Activated CD4-positive, alpha-beta T cell treated with anti-CD3 and anti-CD28 coated beads, Interleukin-2, Interleukin-6, amounts not matched to agents 100 ng/mL and 50 ng/mL, durations not matched to agents 16 hours and 8 hours (primary cell): ENCODE measurements around the gene TRAIP.
A peak's percentile ranks its signal among the peaks of the same experiment; 100 is the strongest.
"Not testable (repeated sequence)": the region's sequence is repeated elsewhere in the genome, so short reads cannot be mapped to it uniquely, and the experiment has no call there.

Experiments used
- DNase-seq: peaks from one replicate; pipeline ENCODE4 v3.0.0-alpha.2; 2020

The TRAIP gene

GRCh38 chr3:49872801-49873281, 16.5 kb upstream of the TRAIP start:
- DNase-seq: peak; percentile 37

GRCh38 chr3:49871531-49872153, 15.3 kb upstream of the TRAIP start:
- DNase-seq: no peak

GRCh38 chr3:49869525-49870126, 13.3 kb upstream of the TRAIP start, which contains the start of gene CAMKV:
TSS of gene CAMKV (minus strand) at chr3:49869906. CDS start at chr3:49862388, 7,518 bp downstream.
- peak; percentile 29 for DNase-seq

DNA sequence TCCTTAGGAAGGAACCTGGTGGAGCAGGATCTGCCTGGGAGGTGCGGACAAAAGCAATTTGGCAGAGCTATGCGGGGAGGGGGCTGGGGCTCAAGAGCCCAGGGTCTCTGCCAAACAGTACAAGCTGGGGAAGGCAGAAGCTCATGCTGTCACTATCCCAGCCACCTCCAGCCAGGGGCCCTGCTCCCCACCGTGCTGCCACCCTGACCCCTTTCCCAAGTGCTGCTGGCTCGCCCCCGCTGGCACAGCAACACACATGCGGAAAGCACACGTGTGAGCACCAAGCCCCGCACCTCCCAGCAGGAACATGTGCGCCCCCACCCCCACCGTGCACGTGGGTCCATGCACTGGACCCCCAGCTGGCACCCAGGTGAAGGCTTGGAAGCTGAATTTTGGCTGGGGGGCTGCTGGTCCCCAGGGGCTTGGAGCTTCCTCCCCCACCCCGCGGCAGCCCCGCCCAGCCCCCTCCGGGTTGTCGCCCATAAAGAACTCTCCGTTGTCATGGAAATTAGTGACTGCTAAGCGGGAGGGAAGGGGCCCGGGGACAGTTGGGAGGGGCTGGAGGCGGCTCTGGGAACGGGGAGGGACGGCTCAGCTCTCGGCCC, 12.6 kb upstream of the TRAIP start:
- no peak for DNase-seq

GRCh38 chr3:49867871-49868321, 11.5 kb upstream of the TRAIP start:
- peak; percentile 17 for DNase-seq

GRCh38 chr3:49867400-49867799, 11.0 kb upstream of the TRAIP start:
- DNase-seq: no peak

DNA sequence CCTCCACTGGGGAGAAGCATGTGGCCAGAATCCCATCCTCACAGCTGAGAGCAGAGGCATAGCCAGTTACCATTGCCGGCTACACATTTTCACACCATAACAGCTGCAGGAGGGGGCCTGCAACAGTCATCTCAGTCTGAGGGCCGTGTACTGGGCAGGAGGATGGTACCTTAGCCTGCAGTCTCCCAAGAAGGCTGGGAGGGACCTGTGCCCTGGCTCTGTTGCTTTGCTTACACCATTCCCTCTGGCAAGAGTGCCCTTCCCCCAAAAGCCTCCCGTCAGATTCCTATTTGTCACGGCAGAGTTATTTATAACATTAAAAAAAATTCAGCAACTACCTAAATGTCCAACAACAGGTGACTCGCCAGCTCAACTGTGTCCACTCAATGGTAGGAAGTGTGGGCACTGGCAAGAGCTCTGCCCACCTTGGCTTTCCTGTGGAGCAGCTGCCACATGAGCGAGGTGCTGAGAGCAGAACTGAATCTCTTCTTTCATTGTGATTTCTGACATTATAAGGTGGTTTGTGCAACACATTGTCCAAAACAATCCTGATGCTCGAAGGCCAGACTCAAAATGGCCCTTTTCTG, 8.9 kb upstream of the TRAIP start:
- DNase-seq: no peak

DNA sequence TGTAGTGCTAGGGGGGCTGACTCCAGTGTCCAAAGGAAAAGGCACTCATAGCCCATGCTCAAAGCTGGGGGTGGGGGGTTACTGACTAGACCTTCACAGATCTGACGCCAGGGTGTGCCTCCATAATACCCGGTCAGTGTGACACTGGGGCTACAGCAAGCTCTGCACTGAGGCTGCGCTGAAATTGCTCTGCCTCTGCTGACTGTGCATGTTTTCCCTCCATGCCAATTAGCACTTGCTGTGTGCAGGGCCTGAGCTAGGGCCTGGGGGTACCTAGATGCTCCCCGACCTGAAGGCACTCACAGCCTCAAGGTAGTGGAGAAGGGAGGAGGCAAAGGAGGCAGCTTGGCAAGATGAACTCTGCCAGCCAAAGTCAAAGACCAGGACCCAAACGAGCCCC, 8.1 kb upstream of the TRAIP start:
- no peak for DNase-seq

DNA sequence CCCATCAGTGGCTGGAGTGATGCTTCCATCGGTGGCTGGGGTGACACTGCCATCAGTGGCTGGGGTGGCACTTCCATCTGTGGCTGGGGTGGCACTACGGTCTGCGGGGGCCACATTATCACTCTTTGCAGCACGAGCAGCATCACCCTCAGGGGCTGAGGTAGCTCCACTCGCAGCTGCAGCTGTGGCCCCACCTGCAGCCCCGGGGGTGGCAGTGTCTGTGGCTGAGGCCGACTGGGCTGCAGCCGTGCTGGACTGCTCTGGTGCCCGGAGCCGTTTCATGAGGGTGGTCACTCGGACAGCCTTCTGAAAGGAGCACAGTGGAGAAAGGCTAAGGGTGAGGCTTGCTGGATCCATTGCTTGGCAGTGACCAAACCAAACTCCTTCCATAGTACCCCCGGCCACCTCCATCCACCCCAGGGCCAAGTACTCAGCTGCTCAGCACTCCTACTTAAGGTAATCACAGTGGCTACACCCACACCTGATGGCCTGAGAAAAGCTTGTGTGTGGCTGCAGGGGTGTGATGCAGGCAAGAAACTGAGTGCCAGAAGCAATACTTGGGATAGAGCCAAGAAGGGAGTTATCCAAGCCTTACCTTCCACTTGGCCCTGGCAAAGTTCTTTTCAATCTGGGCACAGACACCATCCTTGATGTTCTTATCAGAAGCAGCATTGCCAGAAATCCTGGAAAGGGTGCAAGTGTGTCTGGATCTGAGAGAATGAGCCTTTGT, 3.4 kb upstream of the TRAIP start:
- no peak for DNase-seq

- DNase-seq: no peak
Observed at GRCh38 chr3:49855662-49856061, 702 bp downstream of the TRAIP start.

- no peak for DNase-seq
Observed at GRCh38 chr3:49845694-49846093, 10.7 kb downstream of the TRAIP start.

GRCh38 chr3:49844464-49845183, 11.7 kb downstream of the TRAIP start:
- no peak for DNase-seq

DNA sequence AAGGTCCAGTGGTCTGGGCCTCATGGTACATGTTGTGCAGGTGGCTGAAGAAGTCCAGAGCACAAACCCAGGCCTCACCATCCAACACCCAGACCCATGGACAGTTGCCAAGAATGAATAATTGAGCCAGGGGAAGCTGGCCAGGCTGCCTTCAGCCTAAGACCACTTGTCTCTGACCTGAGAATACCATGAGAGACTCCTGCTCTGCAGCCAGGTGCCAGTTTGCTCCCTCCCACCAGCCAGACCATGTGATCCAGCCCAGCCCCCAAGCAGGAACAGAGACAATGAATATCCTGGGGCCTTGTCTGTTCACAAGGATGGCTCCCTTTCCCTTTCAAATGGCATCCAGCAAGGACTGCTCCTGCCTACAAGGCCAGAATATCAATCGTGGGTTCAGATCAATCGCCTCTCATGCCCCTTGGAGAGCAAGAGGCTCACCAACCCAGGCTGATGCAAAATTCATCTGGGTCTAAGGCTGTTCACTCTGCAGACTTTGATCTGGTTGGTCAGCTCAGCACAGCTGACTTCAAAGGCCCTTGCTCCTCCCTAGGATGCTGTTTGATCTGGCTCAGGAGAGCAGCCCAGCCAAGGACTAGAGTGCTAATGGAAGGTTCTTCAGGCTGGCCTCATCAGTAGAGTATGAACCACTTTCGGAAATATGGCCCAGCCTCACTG, 13.4 kb downstream of the TRAIP start:
- DNase-seq: no peak

DNA sequence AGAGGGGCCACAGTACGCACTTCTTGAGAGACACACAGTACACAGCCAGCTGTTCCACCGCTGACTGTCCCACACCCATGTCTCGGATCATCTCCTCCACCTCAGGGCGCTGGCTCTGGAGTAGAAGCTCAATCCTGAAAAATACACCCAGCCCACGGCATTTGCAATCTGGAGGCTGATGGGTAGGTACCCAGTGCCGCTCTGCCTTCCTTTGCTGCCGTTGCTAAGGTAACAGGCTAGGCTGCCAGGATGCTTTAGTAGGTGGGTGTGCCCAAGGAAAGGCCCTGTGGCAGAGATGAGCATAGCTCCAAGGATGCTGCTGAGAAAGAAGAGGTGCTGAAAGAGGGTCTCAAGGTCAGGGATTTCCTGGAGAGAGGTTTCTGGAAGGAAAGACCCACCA, 14.6 kb downstream of the TRAIP start:
- DNase-seq: no peak

- peak; percentile 28 for DNase-seq
Observed at GRCh38 chr3:49841126-49841696, 15.2 kb downstream of the TRAIP start.

GRCh38 chr3:49840388-49840787, 16.0 kb downstream of the TRAIP start:
- no peak for DNase-seq

GRCh38 chr3:49839193-49839809, 17.1 kb downstream of the TRAIP start:
- DNase-seq: peak; percentile 84

- no peak for DNase-seq
Observed at GRCh38 chr3:49831341-49831740, 25.0 kb downstream of the TRAIP start.

- no peak for DNase-seq
Observed at GRCh38 chr3:49826016-49826415, 30.3 kb downstream of the TRAIP start.

DNA sequence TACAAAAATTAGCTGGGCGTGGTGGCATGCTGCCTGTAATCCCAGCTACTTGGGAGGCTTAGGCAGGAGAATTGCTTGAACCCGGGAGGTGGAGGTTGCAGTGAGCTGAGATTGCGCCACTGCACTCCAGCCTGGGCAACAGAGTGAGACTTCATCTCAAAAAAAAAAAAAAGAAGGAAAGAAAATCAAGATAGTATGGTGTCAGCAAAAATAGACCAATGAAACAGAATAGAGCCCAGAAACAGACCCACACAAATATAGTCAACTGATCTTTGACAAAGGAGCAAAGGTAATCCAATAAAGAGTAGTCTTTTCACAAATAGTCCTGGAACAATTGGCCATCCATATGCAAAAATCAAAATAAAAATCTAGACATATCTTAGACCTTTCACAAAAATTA, 33.2 kb downstream of the TRAIP start:
- DNase-seq: not testable (repeated sequence)
